ENCODE data around the gene IRF3.

The IRF3 gene

GRCh38 chr19:49665036-49665350 lies 664 bp downstream of the IRF3 start:
- DNase-seq: no peak

GRCh38 chr19:49664171-49665035 lies 1.3 kb downstream of the IRF3 start:
- DNase-seq: peak; percentile 94 to 95

GRCh38 chr19:49663224-49663623 lies 2.4 kb downstream of the IRF3 start:
- DNase-seq: no peak

- DNase-seq: no peak
Measured at GRCh38 chr19:49662011-49662410, 3.6 kb downstream of the IRF3 start.

- DNase-seq: no peak
Measured at GRCh38 chr19:49660338-49660961, 5.2 kb downstream of the IRF3 start.

GRCh38 chr19:49658566-49659442 lies 6.9 kb downstream of the IRF3 start:
- DNase-seq: no peak

GRCh38 chr19:49658139-49658517 lies 7.5 kb downstream of the IRF3 start:
- DNase-seq: no peak

- no peak for DNase-seq
Measured at GRCh38 chr19:49657493-49658138, 8.0 kb downstream of the IRF3 start.

GRCh38 chr19:49656456-49657109 lies 9.1 kb downstream of the IRF3 start:
- DNase-seq: no peak

- no peak for DNase-seq
Measured at GRCh38 chr19:49655570-49656455, 9.8 kb downstream of the IRF3 start.

- DNase-seq: no peak
Measured at GRCh38 chr19:49654581-49654980, 11.1 kb downstream of the IRF3 start.

GRCh38 chr19:49653466-49653806 lies 12.2 kb downstream of the IRF3 start:
- DNase-seq: no peak

- DNase-seq: no peak
Measured at GRCh38 chr19:49652551-49653465, 12.8 kb downstream of the IRF3 start.

GRCh38 chr19:49651820-49652550 lies 13.7 kb downstream of the IRF3 start:
- no peak for DNase-seq

GRCh38 chr19:49651029-49651819 lies 14.4 kb downstream of the IRF3 start:
- DNase-seq: no peak

GRCh38 chr19:49646586-49646985 lies 19.1 kb downstream of the IRF3 start:
- no peak for DNase-seq

GRCh38 chr19:49645995-49646394 lies 19.7 kb downstream of the IRF3 start:
- no peak for DNase-seq

- DNase-seq: no peak
Measured at GRCh38 chr19:49645592-49645991, 20.1 kb downstream of the IRF3 start.

- DNase-seq: peak in 1 of 2 donors; percentile 9
Measured at GRCh38 chr19:49643466-49643865, 22.2 kb downstream of the IRF3 start.
